AG10803 (cell line): ENCODE results near the gene CACNA1D.

Experiments
- DNase-seq: peaks from one replicate; pipeline ENCODE4 v3.0.0; 2010; ENCODE audit warnings: low read depth
- H3K4me3 ChIP-seq: 2 replicates; pipeline ENCODE4 v1.5.1; 2011; ENCODE audit warnings: mild to moderate bottlenecking, low read length, control low read depth
- CTCF ChIP-seq: conservative IDR thresholded peaks from 2 replicates; pipeline ENCODE4 v1.5.1; 2011; ENCODE audit warnings: mild to moderate bottlenecking, low read length, control low read depth, inconsistent platforms

CACNA1D gene

GRCh38 chr3:53593611-53594010 lies 99.2 kb downstream of the CACNA1D start:
- DNase-seq, result no peak
- no peak overlapping the region for H3K4me3 ChIP-seq
- TF ChIP-seq CTCF, result no peak

GRCh38 chr3:53594276-53594675 lies 99.9 kb downstream of the CACNA1D start:
- H3K4me3 ChIP-seq, result no peak overlapping the region
- no peak for TF ChIP-seq CTCF
- DNase-seq, result no peak

- no peak for DNase-seq
These were observed 101.2 kb downstream of the CACNA1D start for GRCh38 chr3:53595660-53596059.

GRCh38 chr3:53597136-53597915 lies 102.9 kb downstream of the CACNA1D start:
- DNase-seq, result no peak
- TF ChIP-seq CTCF, result no peak

More at GRCh38 chr3:53595660-53596059, 101.2 kb downstream of the CACNA1D start:
- no peak overlapping the region for H3K4me3 ChIP-seq
- TF ChIP-seq CTCF, result no peak

GRCh38 chr3:53599771-53600170 lies 105.4 kb downstream of the CACNA1D start:
- no peak for TF ChIP-seq CTCF
- no peak for DNase-seq
- no peak overlapping the region for H3K4me3 ChIP-seq

More at GRCh38 chr3:53597136-53597915, 102.9 kb downstream of the CACNA1D start:
- H3K4me3 ChIP-seq, result no peak overlapping the region

GRCh38 chr3:53602866-53603265 lies 108.5 kb downstream of the CACNA1D start:
- TF ChIP-seq CTCF, result no peak
- DNase-seq, result no peak
- H3K4me3 ChIP-seq, result no peak overlapping the region

GRCh38 chr3:53604232-53604631 lies 109.8 kb downstream of the CACNA1D start:
- DNase-seq, result no peak

More at GRCh38 chr3:53604232-53604631, 109.8 kb downstream of the CACNA1D start:
- H3K4me3 ChIP-seq, result no peak overlapping the region
- no peak for TF ChIP-seq CTCF
